Uterine smooth muscle cell (primary cell): ENCODE data around the gene NFIL3. TPM values are rescaled to one million over a fixed set of nuclear protein-coding genes. Genes with fewer than 3 reads are reported as not detected.

Experiments used
- total RNA-seq: library from RNA; depleted of rRNA; stranded (reverse); fragments of >200 nt; gene quantifications from 2 replicates; pipeline ENCODE4 v1.2.3, GENCODE V29; 2014

Gene NFIL3
- total RNA-seq, result 15.7 and 25.2 TPM in 2 replicates

GRCh38 chr9:91423785-91424402, at the start of gene NFIL3:
Gene NFIL3, minus strand, starts transcription at chr9:91423832. Its CDS starts 13,098 bp downstream, at chr9:91410734.

GRCh38 chr9:91361291-91362050, 62.2 kb downstream of the NFIL3 start, which contains the start of gene AUH:
Gene AUH, minus strand, starts transcription at chr9:91361918. Its CDS starts 29 bp downstream, at chr9:91361889.

Other genes with a start within 250 kb of the NFIL3 start
- gene AUH, start 61.9 kb downstream of the NFIL3 start, total RNA-seq, result 23.7 and 30.5 TPM in 2 replicates